ENCODE results near the gene INPP4B. TPM values are rescaled to one million over a fixed set of nuclear protein-coding genes. Genes with fewer than 3 reads are reported as not detected.
"Not testable (repeated sequence)": the region's sequence is repeated elsewhere in the genome, so short reads cannot be mapped to it uniquely, and the experiment has no call there.

INPP4B gene
- total RNA-seq, 2 donors from 2014 or later = 18.1 to 19.6 TPM

GRCh38 chr4:142840516-142841123 lies 5.5 kb downstream of the INPP4B start:
- intact Hi-C loops (cut with DNase I, micrococcal nuclease) = loop anchor here in 1 of 2 donors (5.0 kb wide), 1 partner anchor 488 kb away; no protein-coding TSS in a partner anchor
- DNase-seq (no peak), ATAC-seq (no peak)

GRCh38 chr4:142838778-142839177 lies 7.3 kb downstream of the INPP4B start:
- intact Hi-C loops (cut with DNase I, micrococcal nuclease) = no loop called here
- DNase-seq (no peak), ATAC-seq (peak; percentile 52)

- no peak for DNase-seq
- no peak for ATAC-seq
- intact Hi-C loops (cut with DNase I, micrococcal nuclease) = no loop called here
Measured at GRCh38 chr4:142832022-142832421, 14.1 kb downstream of the INPP4B start.

- DNase-seq (no peak), ATAC-seq (no peak)
- intact Hi-C loops (cut with DNase I, micrococcal nuclease) = no loop called here
Measured at GRCh38 chr4:142826503-142827241, 19.4 kb downstream of the INPP4B start.

GRCh38 chr4:142824368-142824767 lies 21.7 kb downstream of the INPP4B start:
- DNase-seq = no peak
- no peak for ATAC-seq
- intact Hi-C loops (cut with DNase I, micrococcal nuclease) = no loop called here

- intact Hi-C loops (cut with DNase I, micrococcal nuclease) = no loop called here
- ATAC-seq = no peak
- DNase-seq = no peak
Measured at GRCh38 chr4:142823796-142824195, 22.3 kb downstream of the INPP4B start.

- intact Hi-C loops (cut with DNase I, micrococcal nuclease) = no loop called here
- no peak for ATAC-seq
- DNase-seq = no peak
Measured at GRCh38 chr4:142818476-142818875, 27.6 kb downstream of the INPP4B start.

GRCh38 chr4:142818031-142818430 lies 28.1 kb downstream of the INPP4B start:
- ATAC-seq = no peak
- DNase-seq = no peak
- intact Hi-C loops (cut with DNase I, micrococcal nuclease) = no loop called here

GRCh38 chr4:142817442-142817841 lies 28.7 kb downstream of the INPP4B start:
- ATAC-seq (no peak), DNase-seq (no peak)
- intact Hi-C loops (cut with DNase I, micrococcal nuclease) = no loop called here

GRCh38 chr4:142815834-142816233 lies 30.3 kb downstream of the INPP4B start:
- ATAC-seq (no peak), DNase-seq (no peak)
- intact Hi-C loops (cut with DNase I, micrococcal nuclease) = no loop called here

- intact Hi-C loops (cut with DNase I, micrococcal nuclease) = no loop called here
- DNase-seq = no peak
- ATAC-seq = peak; percentile 96
Measured at GRCh38 chr4:142813388-142813787, 32.7 kb downstream of the INPP4B start.

GRCh38 chr4:142812091-142812490 lies 34.0 kb downstream of the INPP4B start:
- no peak for ATAC-seq
- DNase-seq = no peak
- intact Hi-C loops (cut with DNase I, micrococcal nuclease) = no loop called here

GRCh38 chr4:142811034-142811433 lies 35.1 kb downstream of the INPP4B start:
- intact Hi-C loops (cut with DNase I, micrococcal nuclease) = no loop called here
- DNase-seq = no peak
- ATAC-seq = no peak

- intact Hi-C loops (cut with DNase I, micrococcal nuclease) = no loop called here
- no peak for DNase-seq
- ATAC-seq = no peak
Measured at GRCh38 chr4:142809559-142809958, 36.5 kb downstream of the INPP4B start.

- ATAC-seq; DNase-seq; intact Hi-C loops (cut with DNase I, micrococcal nuclease): not testable (repeated sequence)
Measured at GRCh38 chr4:142803879-142804278, 42.2 kb downstream of the INPP4B start.

GRCh38 chr4:142801966-142802365 lies 44.1 kb downstream of the INPP4B start:
- ATAC-seq (no peak), DNase-seq (no peak)
- intact Hi-C loops (cut with DNase I, micrococcal nuclease) = no loop called here

GRCh38 chr4:142781114-142781513 lies 65.0 kb downstream of the INPP4B start:
- no peak for DNase-seq
- ATAC-seq = no peak
- intact Hi-C loops (cut with DNase I, micrococcal nuclease) = no loop called here

GRCh38 chr4:142778900-142779299 lies 67.2 kb downstream of the INPP4B start:
- DNase-seq (no peak), ATAC-seq (no peak)
- intact Hi-C loops (cut with DNase I, micrococcal nuclease) = no loop called here

GRCh38 chr4:142778430-142778829 lies 67.7 kb downstream of the INPP4B start:
- intact Hi-C loops (cut with DNase I, micrococcal nuclease) = no loop called here
- ATAC-seq (no peak), DNase-seq (no peak)

GRCh38 chr4:142777045-142777743 lies 68.9 kb downstream of the INPP4B start:
- ATAC-seq = peak; percentile 89
- intact Hi-C loops (cut with DNase I, micrococcal nuclease) = no loop called here
- peak; percentile 24 to 32 for DNase-seq
